HepG2 (cell line): ENCODE data around the gene ZBTB2.

Experiments
- CBFB ChIP-seq: sonication (generic); formaldehyde crosslinking; IDR thresholded peaks from 2 replicates; pipeline ENCODE4 v1.4.0; 2020; ENCODE audit warnings: missing genetic modification reagents
- CEBPB ChIP-seq: IDR thresholded peaks from 2 replicates; pipeline ENCODE4 v1.6.1; 2011; ENCODE audit warnings: low read depth, low read length, improper control_type of control experiment, borderline replicate concordance
- PRPF4 ChIP-seq: fragments of 200-400 bp; formaldehyde crosslinking; IDR thresholded peaks from 2 replicates; pipeline ENCODE4 v1.6.1; 2016; ENCODE audit warnings: low read length, low read depth; ENCODE audit not compliant: poor library complexity, severe bottlenecking
- SP4 ChIP-seq: sonication (generic); formaldehyde crosslinking; IDR thresholded peaks from 2 replicates; pipeline ENCODE4 v1.8.1; 2023; ENCODE audit warnings: mild to moderate bottlenecking, missing genetic modification reagents
- TBL1XR1 ChIP-seq: fragments of 150-350 bp; IDR thresholded peaks from 2 replicates; pipeline ENCODE4 v1.6.1; 2014; ENCODE audit warnings: borderline replicate concordance, low read length; ENCODE audit not compliant: partially characterized antibody
- ZFP82 ChIP-seq: sonication (generic); formaldehyde crosslinking; IDR thresholded peaks from 2 replicates; pipeline ENCODE4 v1.5.1; 2020; ENCODE audit warnings: mild to moderate bottlenecking, missing genetic modification reagents, borderline replicate concordance
- ZNF33B ChIP-seq: sonication (generic); formaldehyde crosslinking; IDR thresholded peaks from 2 replicates; pipeline ENCODE4 v1.5.1; 2020; ENCODE audit warnings: mild to moderate bottlenecking, missing genetic modification reagents
- TF ChIP-seq, protein P1 (sequence below): sonication (generic); formaldehyde crosslinking; IDR thresholded peaks from 2 replicates; pipeline ENCODE4 v1.5.0; 2020; ENCODE audit warnings: mild to moderate bottlenecking, missing genetic modification reagents, moderate library complexity

- TF ChIP-seq CBFB (no peak), ZNF33B (no peak), PRPF4 (no peak), CEBPB (no peak), ZFP82 (CRISPR knock-in tag) (no peak), TBL1XR1 (no peak), SP4 (CRISPR knock-in tag) (no peak)
- TF ChIP-seq, protein P1, sequence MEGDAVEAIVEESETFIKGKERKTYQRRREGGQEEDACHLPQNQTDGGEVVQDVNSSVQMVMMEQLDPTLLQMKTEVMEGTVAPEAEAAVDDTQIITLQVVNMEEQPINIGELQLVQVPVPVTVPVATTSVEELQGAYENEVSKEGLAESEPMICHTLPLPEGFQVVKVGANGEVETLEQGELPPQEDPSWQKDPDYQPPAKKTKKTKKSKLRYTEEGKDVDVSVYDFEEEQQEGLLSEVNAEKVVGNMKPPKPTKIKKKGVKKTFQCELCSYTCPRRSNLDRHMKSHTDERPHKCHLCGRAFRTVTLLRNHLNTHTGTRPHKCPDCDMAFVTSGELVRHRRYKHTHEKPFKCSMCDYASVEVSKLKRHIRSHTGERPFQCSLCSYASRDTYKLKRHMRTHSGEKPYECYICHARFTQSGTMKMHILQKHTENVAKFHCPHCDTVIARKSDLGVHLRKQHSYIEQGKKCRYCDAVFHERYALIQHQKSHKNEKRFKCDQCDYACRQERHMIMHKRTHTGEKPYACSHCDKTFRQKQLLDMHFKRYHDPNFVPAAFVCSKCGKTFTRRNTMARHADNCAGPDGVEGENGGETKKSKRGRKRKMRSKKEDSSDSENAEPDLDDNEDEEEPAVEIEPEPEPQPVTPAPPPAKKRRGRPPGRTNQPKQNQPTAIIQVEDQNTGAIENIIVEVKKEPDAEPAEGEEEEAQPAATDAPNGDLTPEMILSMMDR (CRISPR knock-in tag), result no peak
These were observed 1.1 kb upstream of the ZBTB2 start for GRCh38 chr6:151392427-151392826.
